ENCODE results near the gene RBFOX2. TPM values are rescaled to one million over a fixed set of nuclear protein-coding genes. Genes with fewer than 3 reads are reported as not detected.

The RBFOX2 gene
- total and polyA plus RNA-seq, 2 donors (not counting 3 experiments of a cell fraction or from before 2014, with no cell fraction given) = 125 to 142 TPM

DNA sequence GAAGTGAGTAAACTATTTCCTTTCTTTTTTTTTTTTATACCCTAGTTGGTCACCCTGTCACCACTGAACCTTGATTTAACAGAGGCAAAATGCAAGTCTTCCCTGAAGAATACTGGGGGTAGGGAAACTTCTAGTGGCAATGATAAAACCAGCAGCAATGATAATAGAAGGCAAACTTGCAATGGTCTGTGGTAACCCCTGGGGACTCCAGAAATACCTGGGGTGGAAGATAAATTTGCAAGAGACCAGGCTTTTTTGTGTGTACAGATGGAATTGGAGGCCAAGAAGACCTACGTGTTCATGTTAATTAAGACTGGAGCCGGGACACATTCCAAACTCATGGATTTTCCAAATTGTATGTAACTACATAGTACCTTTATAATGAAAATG lies 299.3 kb downstream of the RBFOX2 start:
- no peaks in the 10 kb centered on the region for H3K27me3 ChIP-seq (ENCODE audit: control insufficient read depth in 2 of 2, insufficient read depth in 2 of 2, low read length in 2 of 2)
- no peak overlapping the region for H3K27ac ChIP-seq (ENCODE audit: insufficient read depth, low read depth, low read length)
- no peak for FAIRE-seq
- no peak overlapping the region for H3K4me3 ChIP-seq (replicated peaks in 1 of 3; ENCODE audit: insufficient read depth in 1 of 3, low read depth in 1 of 3, low read length in 3 of 3)
- no peaks in the 10 kb centered on the region for H4K20me1 ChIP-seq (replicated peaks; ENCODE audit: control insufficient read depth, extremely low read depth, insufficient read depth, low read length)
- dilution Hi-C loops (cut with MboI; ENCODE audit: extremely low pct_ligation_motif_present, low sequenced_read_pairs) (no loop called here), intact Hi-C loops (cut with micrococcal nuclease) (no loop called here)
- no peaks in the 10 kb centered on the region for H3K9me3 ChIP-seq (replicated peaks; ENCODE audit: control insufficient read depth, insufficient read depth, low read length)
- no peak overlapping the region for H2AFZ ChIP-seq (ENCODE audit: low read depth, low read length)
- ChIA-PET CTCF (interaction anchor here (1.3 kb wide), 1 partner anchor 13 kb away, joined by 3 read pairs; no protein-coding TSS in a partner anchor), POLR2A (no interaction called here)
- H3K9me1 ChIP-seq (replicated peaks; ENCODE audit: control insufficient read depth, extremely low read depth, insufficient read depth, low read length) = no peaks in the 10 kb centered on the region
- no peak overlapping the region for H3K4me2 ChIP-seq (ENCODE audit: insufficient read depth, low read length)
- TF ChIP-seq EZH2 (IDR thresholded peaks at IDR 0.05; ENCODE audit: borderline replicate concordance, low read depth, low read length, severe bottlenecking) (no peak), GATA2 (IDR thresholded peaks at IDR 0.05; ENCODE audit: insufficient read depth, insufficient read length, low read depth, low read length) (no peak), MYC (IDR thresholded peaks at IDR 0.05; ENCODE audit: low read depth, low read length) (no peak), JUN (IDR thresholded peaks at IDR 0.05; ENCODE audit: borderline replicate concordance, insufficient read depth, insufficient read length, low read depth) (no peak), POLR2AphosphoS5 (IDR thresholded peaks at IDR 0.05; ENCODE audit: insufficient read depth, low read depth, low read length) (no peak), MAX (IDR thresholded peaks at IDR 0.05; ENCODE audit: insufficient read depth, insufficient read length) (no peak), FOS (IDR thresholded peaks at IDR 0.05; ENCODE audit: borderline replicate concordance, insufficient read depth, low read length) (no peak), POLR2A (IDR thresholded peaks at IDR 0.05; ENCODE audit: low read depth, low read length) (no peak)
- TF ChIP-seq, protein P1, sequence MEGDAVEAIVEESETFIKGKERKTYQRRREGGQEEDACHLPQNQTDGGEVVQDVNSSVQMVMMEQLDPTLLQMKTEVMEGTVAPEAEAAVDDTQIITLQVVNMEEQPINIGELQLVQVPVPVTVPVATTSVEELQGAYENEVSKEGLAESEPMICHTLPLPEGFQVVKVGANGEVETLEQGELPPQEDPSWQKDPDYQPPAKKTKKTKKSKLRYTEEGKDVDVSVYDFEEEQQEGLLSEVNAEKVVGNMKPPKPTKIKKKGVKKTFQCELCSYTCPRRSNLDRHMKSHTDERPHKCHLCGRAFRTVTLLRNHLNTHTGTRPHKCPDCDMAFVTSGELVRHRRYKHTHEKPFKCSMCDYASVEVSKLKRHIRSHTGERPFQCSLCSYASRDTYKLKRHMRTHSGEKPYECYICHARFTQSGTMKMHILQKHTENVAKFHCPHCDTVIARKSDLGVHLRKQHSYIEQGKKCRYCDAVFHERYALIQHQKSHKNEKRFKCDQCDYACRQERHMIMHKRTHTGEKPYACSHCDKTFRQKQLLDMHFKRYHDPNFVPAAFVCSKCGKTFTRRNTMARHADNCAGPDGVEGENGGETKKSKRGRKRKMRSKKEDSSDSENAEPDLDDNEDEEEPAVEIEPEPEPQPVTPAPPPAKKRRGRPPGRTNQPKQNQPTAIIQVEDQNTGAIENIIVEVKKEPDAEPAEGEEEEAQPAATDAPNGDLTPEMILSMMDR (IDR thresholded peaks at IDR 0.05; ENCODE audit: extremely low read depth in 1 of 2, insufficient read depth in 1 of 2, low read depth in 1 of 2, low read length in 2 of 2) = no peak
- DNase-seq (ENCODE audit: low read depth, low spot score) = no peak
- no peaks in the 10 kb centered on the region for H3K36me3 ChIP-seq (ENCODE audit: control insufficient read depth in 2 of 2, extremely low read depth in 1 of 2, insufficient read depth in 2 of 2, low read length in 2 of 2)
- BruUV-seq (replicated peaks) = no TSS peak
- H3K79me2 ChIP-seq (ENCODE audit: control insufficient read depth, insufficient read depth, low read length) = no peaks in the 10 kb centered on the region
- no peak overlapping the region for H3K9ac ChIP-seq (replicated peaks; ENCODE audit: extremely low read depth, insufficient read depth, low read length)
- H3K4me1 ChIP-seq (ENCODE audit: control insufficient read depth, extremely low read depth, insufficient read depth, low read length) = no peaks in the 10 kb centered on the region
